Urinary bladder (tissue), 4 donors: Measurements from ENCODE around the gene TOR1B. TPM values are rescaled to one million over a fixed set of nuclear protein-coding genes. Genes with fewer than 3 reads are reported as not detected.
"Not testable (repeated sequence)": the region's sequence is repeated elsewhere in the genome, so short reads cannot be mapped to it uniquely, and the experiment has no call there.

Experiments used
- DNase-seq: peaks from one replicate; pipeline ENCODE4 v3.0.0-alpha.2; 2015; ENCODE audit errors: extremely low spot score
- H3K27ac ChIP-seq: one replicate; pipeline ENCODE4 v1.5.1; 2013; ENCODE audit warnings: low read depth, mild to moderate bottlenecking, moderate library complexity
- H3K36me3 ChIP-seq: one replicate; pipeline ENCODE4 v1.6.1; 2013; ENCODE audit warnings: mild to moderate bottlenecking, moderate library complexity; ENCODE audit not compliant: insufficient read depth
- H3K4me1 ChIP-seq: one replicate; pipeline ENCODE4 v1.6.1; 2013; ENCODE audit warnings: mild to moderate bottlenecking, moderate library complexity; ENCODE audit not compliant: insufficient read depth
- H3K4me3 ChIP-seq: one replicate; pipeline ENCODE4 v1.5.1; 2013; ENCODE audit warnings: low read depth, low read length
- WGBS: extraction: QIAGEN DNeasy Blood & Tissue Kit; methylation state at CpG from one replicate; pipeline ENCODE4 v1.1.7; 2013; 5-methylcytosine and 5-hydroxymethylcytosine counted together
- polyA plus RNA-seq: library from polyadenylated mRNA; stranded (reverse); fragments of 200-250 nt; gene quantifications from one replicate; pipeline ENCODE4 v1.2.3, GENCODE V29; 2013
- total RNA-seq: library from RNA; depleted of rRNA; stranded (reverse); fragments of >200 nt; gene quantifications from one replicate; pipeline ENCODE4 v1.2.3, GENCODE V29; 2014
- donor health status: healthy with polysubstance abuse.
- donor health status: healthy.

Gene TOR1B
- total and polyA plus RNA-seq, 2 donors, result 25.3 to 26.4 TPM

DNA sequence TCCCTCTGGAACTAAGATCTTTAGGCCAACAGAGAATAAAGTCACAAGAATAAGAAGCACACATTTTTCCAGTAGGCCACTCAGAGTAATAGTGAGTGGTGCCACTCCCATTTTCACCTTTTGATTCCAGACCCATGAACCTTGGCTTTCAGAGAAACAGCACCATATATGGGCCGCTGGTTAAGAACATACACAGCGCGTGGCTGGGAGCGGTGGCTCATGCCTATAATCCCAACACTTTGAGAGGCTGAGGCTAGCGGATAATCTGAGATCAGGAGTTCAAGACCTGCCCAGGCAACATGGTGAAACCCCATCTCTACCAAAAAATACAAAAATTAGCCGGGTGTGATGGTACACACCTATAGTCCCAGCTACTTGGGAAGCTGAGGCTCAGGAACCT lies 34.5 kb upstream of the TOR1B start:
- no peak overlapping the region for H3K4me3 ChIP-seq
- 97% methylated on average over 6 of the region's 6 CpGs for WGBS
- DNase-seq, result no peak
- no peak overlapping the region for H3K27ac ChIP-seq
- H3K36me3 ChIP-seq, result no peaks in the 10 kb centered on the region
- H3K4me1 ChIP-seq, result no peaks in the 10 kb centered on the region

DNA sequence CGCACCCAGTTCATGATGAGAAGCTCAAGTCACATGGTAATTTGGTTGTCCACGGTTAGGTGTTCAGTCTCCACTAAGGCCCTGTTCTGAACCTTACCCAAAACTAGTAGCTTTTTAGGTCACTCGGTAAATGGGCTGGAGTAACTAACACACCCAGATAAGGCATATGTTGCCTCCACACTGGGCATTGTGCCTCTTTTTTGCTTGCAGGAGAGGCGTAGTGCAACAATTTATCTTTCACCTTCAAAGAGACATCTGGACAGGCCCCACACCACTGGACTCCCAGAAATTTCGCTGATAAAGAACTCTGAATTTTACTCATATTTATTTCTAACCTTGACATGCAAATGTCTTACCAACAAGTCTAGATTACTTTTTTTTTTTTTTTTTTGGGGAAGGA lies 33.3 kb upstream of the TOR1B start:
- H3K4me3 ChIP-seq, result no peak overlapping the region
- 75% methylated on average over 5 of the region's 5 CpGs for WGBS
- H3K27ac ChIP-seq, result no peak overlapping the region
- no peaks in the 10 kb centered on the region for H3K4me1 ChIP-seq
- H3K36me3 ChIP-seq, result no peaks in the 10 kb centered on the region
- no peak for DNase-seq

DNA sequence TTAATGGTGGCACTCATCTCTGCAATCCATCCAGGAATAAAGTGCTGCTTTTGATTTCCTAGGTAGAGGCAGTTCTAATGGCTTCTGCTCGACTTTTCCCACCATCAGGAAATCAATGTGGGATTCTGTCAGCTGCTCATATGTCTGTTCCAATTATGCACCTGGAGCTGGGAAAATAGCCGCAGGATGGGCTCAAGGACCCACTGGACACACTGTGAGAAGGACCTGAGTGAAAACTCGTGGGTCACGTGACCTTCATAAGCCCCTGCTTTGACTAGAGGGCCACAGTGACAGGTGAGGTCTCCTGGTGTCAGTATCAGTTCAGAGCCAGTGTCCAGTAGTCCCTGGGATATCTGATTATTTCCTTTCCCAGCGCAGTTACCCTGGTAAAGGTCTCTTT lies 32.2 kb upstream of the TOR1B start:
- H3K4me1 ChIP-seq, result no peaks in the 10 kb centered on the region
- H3K27ac ChIP-seq, result no peak overlapping the region
- no peaks in the 10 kb centered on the region for H3K36me3 ChIP-seq
- no peak for DNase-seq
- WGBS, result 81% methylated on average over 5 of the region's 5 CpGs
- H3K4me3 ChIP-seq, result no peak overlapping the region

DNA sequence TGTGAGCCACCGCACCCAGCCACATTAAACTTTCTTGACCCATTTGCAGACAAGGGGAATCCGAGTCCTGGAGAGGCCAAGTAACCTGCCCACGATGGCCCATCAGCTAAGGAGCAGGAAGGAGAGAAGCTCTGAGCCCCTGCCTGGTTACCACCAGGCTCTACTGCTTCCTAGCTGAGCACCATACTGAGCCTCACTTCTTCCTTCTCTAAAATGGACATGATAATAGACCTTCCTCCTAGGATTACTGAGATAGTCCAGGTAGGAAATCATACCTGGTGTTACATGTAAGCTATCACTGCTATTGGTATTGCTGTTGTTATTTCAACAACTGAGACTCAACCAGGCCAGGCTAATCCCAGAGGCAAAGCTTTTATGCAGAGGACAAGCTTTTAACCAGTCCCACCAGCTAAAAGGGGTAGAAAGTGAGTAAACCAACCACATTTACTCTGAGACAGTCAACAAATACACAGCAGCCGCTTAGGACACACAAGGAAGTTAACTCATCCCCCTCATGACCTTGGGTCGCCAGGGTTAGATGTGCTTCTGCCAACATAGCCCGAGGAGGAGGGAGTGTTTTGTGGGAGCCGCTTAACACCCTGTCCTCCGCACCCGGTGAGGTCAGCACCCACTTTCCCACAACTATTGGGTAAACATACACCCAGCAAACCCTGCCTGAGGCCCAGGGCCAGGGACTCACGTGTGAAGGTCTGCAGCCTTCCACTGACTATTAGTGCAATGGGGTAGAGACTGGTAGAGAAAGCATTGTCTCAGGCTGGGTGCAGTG lies 29.5 kb upstream of the TOR1B start:
- H3K4me1 ChIP-seq, result peaks cover 3% of the 10 kb centered on the region
- H3K4me3 ChIP-seq, result no peak overlapping the region
- H3K27ac ChIP-seq, result no peak overlapping the region
- 75% methylated on average over 10 of the region's 10 CpGs for WGBS
- no peak for DNase-seq
- H3K36me3 ChIP-seq, result no peaks in the 10 kb centered on the region

DNA sequence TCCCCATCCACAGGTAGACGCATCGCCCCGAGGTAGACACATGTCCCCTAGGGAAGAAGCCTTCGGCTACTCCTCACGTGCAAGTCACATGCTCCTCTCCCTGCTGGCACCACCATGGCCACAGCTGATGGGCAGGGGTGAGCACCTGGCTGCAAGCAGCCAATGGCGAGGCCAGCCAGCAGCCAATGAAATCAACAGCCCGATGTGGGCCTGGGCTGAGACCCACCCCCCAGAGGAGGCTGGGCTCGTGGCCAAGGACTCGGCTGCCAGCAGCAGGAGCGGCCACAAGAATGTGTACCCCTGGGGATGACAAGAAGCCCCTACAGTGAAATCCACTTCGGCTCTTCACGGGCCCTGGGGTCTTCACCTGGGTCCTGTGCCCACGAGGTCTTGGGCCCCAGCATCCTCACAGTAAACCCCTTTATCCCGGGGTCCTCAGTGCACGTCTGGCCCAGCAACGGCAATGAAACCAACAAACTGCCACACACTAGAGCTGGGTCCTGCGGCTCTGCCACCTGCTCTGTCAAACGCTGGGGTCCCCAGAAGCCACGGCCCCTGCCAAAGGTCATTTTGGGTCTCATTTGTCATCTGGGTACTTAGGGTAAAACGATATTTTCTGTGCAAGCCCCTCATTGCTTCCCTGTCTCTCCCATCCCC lies 28.1 kb upstream of the TOR1B start:
- Histone ChIP-seq H3K4me3 (no peak overlapping the region), H3K27ac (no peak overlapping the region), H3K36me3 (no peaks in the 10 kb centered on the region), H3K4me1 (peaks cover 3% of the 10 kb centered on the region)
- DNase-seq, result no peak
- 72% methylated on average over 20 of the region's 20 CpGs for WGBS

DNA sequence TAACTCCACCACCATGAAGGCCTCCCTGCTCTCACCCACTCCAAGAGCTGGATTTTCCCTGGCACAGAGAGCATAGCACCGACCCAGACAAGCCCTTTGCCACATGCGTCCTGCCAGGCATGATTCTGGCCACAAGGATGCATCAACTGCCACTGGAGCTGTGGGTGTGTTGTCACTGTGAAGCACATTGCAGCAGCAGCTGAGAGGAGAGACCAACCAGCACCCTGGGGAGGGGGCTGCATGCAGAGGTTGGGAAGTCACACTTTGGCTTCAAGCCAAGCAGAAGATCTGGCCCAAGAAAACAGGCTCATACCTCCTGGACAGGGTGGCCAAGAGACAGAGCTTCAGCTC lies 27.6 kb upstream of the TOR1B start:
- WGBS, result 65% methylated on average over 2 of the region's 2 CpGs
- Histone ChIP-seq H3K36me3 (no peaks in the 10 kb centered on the region), H3K27ac (no peak overlapping the region), H3K4me1 (peaks cover 3% of the 10 kb centered on the region), H3K4me3 (no peak overlapping the region)
- DNase-seq, result no peak

DNA sequence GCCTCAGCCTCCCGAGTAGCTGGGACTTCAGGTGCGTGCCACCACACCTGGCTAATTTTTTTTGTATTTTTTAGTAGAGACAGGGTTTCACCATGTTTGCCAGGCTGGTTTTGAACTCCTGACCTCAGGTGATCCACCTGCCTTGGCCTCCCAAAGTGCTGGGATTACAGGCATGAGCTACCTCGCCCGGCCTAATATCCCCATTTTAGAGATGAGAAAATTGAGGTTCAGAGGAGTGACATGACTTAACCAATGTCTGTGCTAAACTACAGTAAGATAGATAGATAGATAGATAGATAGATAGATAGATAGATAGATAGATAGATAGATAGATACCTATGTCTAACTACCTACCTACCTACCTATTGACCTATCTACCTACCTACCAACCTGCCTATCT lies 26.9 kb upstream of the TOR1B start:
- H3K4me3 ChIP-seq, H3K36me3 ChIP-seq, DNase-seq, H3K27ac ChIP-seq, H3K4me1 ChIP-seq: not testable (repeated sequence)
- 92% methylated on average over 4 of the region's 4 CpGs for WGBS

DNA sequence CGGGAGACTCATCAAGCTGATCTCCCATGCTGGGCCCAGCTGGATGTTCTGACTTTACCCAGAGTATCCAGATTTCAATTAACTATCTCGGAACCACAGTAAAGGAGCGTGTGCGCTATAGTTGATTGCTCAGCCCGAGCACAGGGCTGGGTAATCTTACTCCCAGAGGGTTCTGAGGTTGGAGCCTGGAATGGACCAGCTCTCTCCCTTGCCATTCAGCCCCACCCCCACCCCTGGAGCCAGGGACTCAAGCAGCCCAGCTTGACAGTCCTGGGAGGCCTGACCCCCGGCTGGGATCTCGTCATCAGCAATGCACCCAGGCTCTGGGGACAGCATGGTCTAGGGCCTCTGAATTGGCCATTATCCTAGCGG lies 26.4 kb upstream of the TOR1B start:
- H3K4me3 ChIP-seq, result no peak overlapping the region
- no peak for DNase-seq
- peaks cover 3% of the 10 kb centered on the region for H3K4me1 ChIP-seq
- no peaks in the 10 kb centered on the region for H3K36me3 ChIP-seq
- 64% methylated on average over 8 of the region's 8 CpGs for WGBS
- peak overlapping the region; percentile 51 for H3K27ac ChIP-seq

DNA sequence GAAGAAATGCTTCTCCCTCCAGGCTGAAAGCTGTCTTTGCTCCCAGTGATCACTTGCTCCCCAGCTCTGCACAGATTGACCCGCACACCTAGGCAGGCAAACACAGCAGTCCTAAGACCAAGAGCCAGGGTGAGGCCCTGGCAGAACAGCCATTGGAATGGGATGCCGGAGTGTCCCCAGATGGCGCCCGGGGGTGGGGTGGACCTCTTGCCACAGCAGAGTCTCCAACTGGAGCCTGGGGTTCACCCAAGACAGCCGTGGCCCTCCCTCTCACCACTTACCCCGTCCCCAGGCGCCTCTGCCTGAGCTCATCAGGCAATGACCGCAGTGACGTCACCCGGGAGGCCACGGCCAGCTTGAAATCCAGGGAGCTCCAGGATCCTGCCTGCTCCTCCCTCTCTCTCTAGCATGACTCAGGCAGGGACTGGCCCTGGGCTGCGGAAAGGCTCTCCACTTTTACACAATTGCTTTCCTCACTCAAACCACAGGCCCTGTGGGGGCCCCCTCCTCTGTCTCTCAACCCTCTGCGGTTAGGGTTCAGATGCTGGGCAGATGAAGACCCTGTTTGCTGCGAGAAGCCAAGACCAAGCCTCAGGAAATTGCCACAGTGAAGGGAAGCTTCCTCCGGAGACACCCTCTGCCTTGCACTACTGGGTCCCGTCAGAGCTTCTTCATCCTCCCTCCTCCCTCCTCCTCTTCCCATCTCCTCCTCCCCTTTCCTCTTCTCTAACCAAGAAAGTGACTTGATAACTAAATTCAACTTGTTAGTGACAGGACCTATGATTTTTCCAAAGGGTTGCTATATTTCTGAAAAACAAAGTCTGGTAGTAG lies 25.8 kb upstream of the TOR1B start:
- Histone ChIP-seq H3K36me3 (no peaks in the 10 kb centered on the region), H3K27ac (peak overlapping the region; percentile 51), H3K4me1 (peaks cover 3% of the 10 kb centered on the region), H3K4me3 (no peak overlapping the region)
- 12% methylated on average over 16 of the region's 16 CpGs for WGBS
- DNase-seq, result peak; percentile 74

DNA sequence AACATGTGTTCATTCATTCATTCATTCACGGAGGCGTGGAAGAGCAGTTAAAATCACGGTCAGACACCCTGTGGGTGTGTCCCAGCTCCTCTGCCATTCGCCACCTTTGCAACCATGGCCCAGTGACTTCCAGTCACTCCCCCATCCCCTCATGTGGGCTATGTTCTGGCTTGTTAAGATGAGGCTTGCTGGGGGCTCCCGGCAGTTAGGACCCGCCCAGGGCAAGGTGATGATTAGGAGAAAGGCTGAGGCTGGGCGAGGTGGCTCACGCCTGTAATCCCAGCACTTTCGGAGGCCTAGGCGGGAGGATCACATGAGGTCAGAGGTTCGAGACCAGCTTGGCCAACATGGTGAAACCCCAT lies 25.2 kb upstream of the TOR1B start:
- H3K4me3 ChIP-seq, result no peak overlapping the region

DNA sequence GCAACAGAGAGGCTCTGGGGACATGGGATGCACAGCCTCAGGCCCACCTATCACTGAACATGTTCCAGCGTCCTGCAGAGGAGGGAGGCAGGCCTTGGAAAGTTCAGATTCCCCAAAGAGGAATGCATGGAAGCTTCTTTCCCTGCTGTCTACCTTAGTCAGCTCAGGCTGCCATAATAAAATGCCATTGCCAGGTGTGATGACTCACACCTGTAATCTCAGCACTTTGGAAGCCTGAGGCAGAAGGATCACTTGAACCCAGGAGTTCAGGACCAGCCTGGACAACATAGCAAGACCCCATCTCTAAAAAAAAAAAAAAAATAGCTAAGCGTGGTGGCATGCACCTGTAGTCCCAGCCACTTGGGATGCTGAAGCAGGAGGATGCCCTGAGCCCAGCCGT lies 24.5 kb upstream of the TOR1B start:
- WGBS, result 90% methylated on average over 3 of the region's 3 CpGs
- peaks cover 3% of the 10 kb centered on the region for H3K4me1 ChIP-seq
- no peaks in the 10 kb centered on the region for H3K36me3 ChIP-seq
- H3K27ac ChIP-seq, result no peak overlapping the region
- no peak for DNase-seq
- no peak overlapping the region for H3K4me3 ChIP-seq

More for the DNA sequence above, 25.2 kb upstream of the TOR1B start:
- no peak for DNase-seq
- WGBS, result 60% methylated on average over 11 of the region's 11 CpGs
- no peaks in the 10 kb centered on the region for H3K36me3 ChIP-seq
- H3K4me1 ChIP-seq, result peaks cover 3% of the 10 kb centered on the region
- H3K27ac ChIP-seq, result peak overlapping the region; percentile 30

DNA sequence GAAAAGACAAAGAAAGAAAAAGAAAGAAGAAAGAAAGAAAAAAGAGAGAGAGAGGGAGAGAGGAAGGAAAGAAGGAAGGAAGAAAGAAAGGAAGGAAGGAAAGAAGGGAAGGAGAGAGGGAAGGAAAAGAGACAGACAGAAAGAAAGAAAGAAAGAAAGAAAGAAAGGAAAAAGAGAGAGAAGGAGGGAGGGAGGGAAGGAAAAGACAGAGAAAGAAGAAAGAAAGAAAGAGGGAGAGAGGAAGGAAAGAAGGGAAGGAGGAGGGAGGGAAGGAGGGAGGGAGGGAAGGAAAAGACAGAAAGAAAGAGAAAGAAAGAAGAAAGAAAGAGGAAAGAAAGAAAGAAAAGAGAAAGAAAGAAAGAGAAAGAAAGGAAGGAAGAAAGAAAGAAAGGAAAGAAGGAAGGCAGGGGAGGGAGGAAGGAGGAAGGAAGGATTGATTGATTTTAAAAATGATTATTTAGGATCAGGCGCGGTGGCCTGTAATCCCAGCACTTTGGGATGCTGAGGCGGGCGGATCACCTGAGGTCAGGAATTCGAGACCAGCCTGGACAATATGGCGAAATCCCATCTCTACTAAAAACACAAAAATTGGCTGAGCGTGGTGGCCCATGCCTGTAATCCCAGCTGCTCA lies 23.3 kb upstream of the TOR1B start:
- H3K36me3 ChIP-seq, result no peaks in the 10 kb centered on the region
- DNase-seq, result no peak
- no peak overlapping the region for H3K27ac ChIP-seq
- no peak overlapping the region for H3K4me3 ChIP-seq
- peaks cover 3% of the 10 kb centered on the region for H3K4me1 ChIP-seq
- WGBS, result 99% methylated on average over 7 of the region's 7 CpGs

DNA sequence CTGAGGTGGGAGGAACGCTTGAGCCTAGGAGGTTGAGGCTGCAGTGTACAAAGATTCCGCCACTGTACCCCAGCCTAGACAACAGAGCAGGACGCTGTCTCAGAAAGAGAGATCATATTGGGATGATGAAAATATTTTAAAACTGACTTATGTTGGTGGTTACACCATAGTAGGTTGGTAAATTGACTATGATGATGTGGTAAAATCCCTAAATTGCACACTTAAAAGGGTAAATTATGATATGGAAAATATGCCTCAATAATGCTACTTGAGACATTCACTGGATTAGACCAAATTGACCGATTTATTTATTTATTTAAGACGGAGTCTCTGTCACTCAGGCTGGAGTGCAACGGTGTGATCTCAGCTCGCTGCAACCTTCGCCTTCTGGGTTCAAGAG lies 21.9 kb upstream of the TOR1B start:
- no peak for DNase-seq
- H3K27ac ChIP-seq, result no peak overlapping the region
- 87% methylated on average over 8 of the region's 8 CpGs for WGBS
- no peaks in the 10 kb centered on the region for H3K36me3 ChIP-seq
- peaks cover 3% of the 10 kb centered on the region for H3K4me1 ChIP-seq
- no peak overlapping the region for H3K4me3 ChIP-seq
